Measurements from ENCODE around the gene ATP2A2. TPM values are rescaled to one million over a fixed set of nuclear protein-coding genes. Genes with fewer than 3 reads are reported as not detected.

ATP2A2 gene
- total and polyA plus RNA-seq, 2 donors (not counting 1 experiment from before 2014, with no cell fraction given) = 35.3 to 68.2 TPM

DNA sequence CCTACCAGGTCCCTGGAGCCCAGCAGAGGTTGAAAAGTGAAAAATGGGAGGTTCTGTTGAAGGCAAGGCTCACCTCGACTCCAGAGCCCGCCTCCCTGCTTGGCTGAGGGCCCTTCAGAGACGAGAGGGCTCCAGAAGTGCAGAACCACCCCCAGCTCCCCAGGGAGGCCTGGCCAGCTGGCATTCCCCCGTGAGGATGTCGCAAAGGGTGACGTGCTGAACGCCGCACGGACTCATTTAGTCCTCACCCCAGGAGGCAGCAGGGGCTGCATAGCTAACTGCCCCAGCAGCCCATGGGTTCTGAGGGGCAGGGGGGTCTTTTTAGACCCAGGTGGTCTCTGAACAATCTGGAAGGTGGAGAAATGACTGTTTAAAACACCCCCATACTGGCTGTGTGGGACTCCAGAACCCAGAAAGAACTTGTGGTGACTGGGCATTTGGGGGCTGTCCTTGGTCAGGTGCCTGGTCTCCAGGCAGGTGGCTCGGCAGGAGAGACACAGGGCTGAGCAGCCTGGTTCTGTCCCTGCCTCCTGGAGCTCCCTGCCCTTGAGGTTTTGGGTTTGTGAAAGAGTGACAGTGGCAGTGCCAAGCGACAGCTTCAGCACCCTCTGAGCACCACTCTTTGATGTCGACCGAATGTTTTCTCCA lies 90.5 kb downstream of the ATP2A2 start:
- POLR2A ChIA-PET = interaction anchor here (0.6 to 0.8 kb wide), 3 partner anchors 10 to 40 kb away, joined by 3 to 7 read pairs (median 4); no protein-coding TSS in a partner anchor
- TF ChIP-seq, protein P1, sequence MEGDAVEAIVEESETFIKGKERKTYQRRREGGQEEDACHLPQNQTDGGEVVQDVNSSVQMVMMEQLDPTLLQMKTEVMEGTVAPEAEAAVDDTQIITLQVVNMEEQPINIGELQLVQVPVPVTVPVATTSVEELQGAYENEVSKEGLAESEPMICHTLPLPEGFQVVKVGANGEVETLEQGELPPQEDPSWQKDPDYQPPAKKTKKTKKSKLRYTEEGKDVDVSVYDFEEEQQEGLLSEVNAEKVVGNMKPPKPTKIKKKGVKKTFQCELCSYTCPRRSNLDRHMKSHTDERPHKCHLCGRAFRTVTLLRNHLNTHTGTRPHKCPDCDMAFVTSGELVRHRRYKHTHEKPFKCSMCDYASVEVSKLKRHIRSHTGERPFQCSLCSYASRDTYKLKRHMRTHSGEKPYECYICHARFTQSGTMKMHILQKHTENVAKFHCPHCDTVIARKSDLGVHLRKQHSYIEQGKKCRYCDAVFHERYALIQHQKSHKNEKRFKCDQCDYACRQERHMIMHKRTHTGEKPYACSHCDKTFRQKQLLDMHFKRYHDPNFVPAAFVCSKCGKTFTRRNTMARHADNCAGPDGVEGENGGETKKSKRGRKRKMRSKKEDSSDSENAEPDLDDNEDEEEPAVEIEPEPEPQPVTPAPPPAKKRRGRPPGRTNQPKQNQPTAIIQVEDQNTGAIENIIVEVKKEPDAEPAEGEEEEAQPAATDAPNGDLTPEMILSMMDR (IDR thresholded peaks at IDR 0.05) = no peak
- TF ChIP-seq EZH2 (IDR thresholded peaks at IDR 0.05; ENCODE audit: borderline replicate concordance, insufficient read depth, low read depth, low read length, poor library complexity, severe bottlenecking) = no peak
- no peak overlapping the region for H3K9ac ChIP-seq (ENCODE audit: low read length)
- no peaks in the 10 kb centered on the region for H3K9me3 ChIP-seq (ENCODE audit: control extremely low read depth in 1 of 3, control insufficient read depth in 2 of 3, insufficient read depth in 1 of 3, low read length in 2 of 3)
- ATAC-seq (ENCODE audit: low read depth) (peak; percentile 93), DNase-seq (peak; percentile 83)
- Mint-ChIP-seq H3K4me3 (peak overlapping the region; percentile 49), H3K4me1 (peaks cover 41% of the 10 kb centered on the region), H3K27me3 (no peaks in the 10 kb centered on the region), H3K9me3 (ENCODE audit: insufficient read depth) (no peaks in the 10 kb centered on the region), H3K27ac (peak overlapping the region; percentile 83)
- H3K4me3 ChIP-seq (ENCODE audit: control extremely low read depth in 1 of 5, extremely low read depth in 1 of 5, insufficient read depth in 1 of 5, low read depth in 2 of 5, low read length in 4 of 5) = no peak overlapping the region
- H3K27ac ChIP-seq (ENCODE audit: low read length in 2 of 2) = peak overlapping the region in 1 of 2 donors; percentile 58
- CTCF ChIA-PET = interaction anchor here (0.9 to 2.0 kb wide), 5 partner anchors 16 to 79 kb away, joined by 4 to 11 read pairs (median 5); partner anchors contain the start of gene ARPC3
- peak overlapping the region; percentile 48 for H3K4me2 ChIP-seq (replicated peaks; ENCODE audit: low read depth, low read length, poor library complexity, severe bottlenecking)
- peaks cover 18 to 30% of the 10 kb centered on the region in 2 donors for H3K4me1 ChIP-seq (ENCODE audit: control insufficient read depth in 2 of 2, insufficient read depth in 2 of 2, low read length in 2 of 2)
- peak overlapping the region; percentile 8 for H2AFZ ChIP-seq (ENCODE audit: insufficient read depth, low read depth, low read length, poor library complexity, severe bottlenecking)
- peaks cover 1 to 41% of the 10 kb centered on the region in 2 experiments for H3K36me3 ChIP-seq (replicated peaks in 1 of 2; ENCODE audit: control extremely low read depth in 1 of 2, control insufficient read depth in 1 of 2, extremely low read depth in 1 of 2, insufficient read depth in 2 of 2, low read length in 1 of 2)
- no peaks in the 10 kb centered on the region for H3K79me2 ChIP-seq (ENCODE audit: control insufficient read depth, insufficient read depth, low read length)
- 42% methylated on average over 9 of the region's 13 CpGs for WGBS (ENCODE audit: insufficient coverage)
- intact Hi-C loops (cut with micrococcal nuclease) = no loop called here
- H3K27me3 ChIP-seq (replicated peaks in 1 of 4; ENCODE audit: control extremely low read depth in 1 of 4, control insufficient read depth in 3 of 4, insufficient read depth in 4 of 4, low read length in 3 of 4) = no peaks in the 10 kb centered on the region
- H4K20me1 ChIP-seq (ENCODE audit: control insufficient read depth, insufficient read depth, low read length, poor library complexity, severe bottlenecking) = no peaks in the 10 kb centered on the region

DNA sequence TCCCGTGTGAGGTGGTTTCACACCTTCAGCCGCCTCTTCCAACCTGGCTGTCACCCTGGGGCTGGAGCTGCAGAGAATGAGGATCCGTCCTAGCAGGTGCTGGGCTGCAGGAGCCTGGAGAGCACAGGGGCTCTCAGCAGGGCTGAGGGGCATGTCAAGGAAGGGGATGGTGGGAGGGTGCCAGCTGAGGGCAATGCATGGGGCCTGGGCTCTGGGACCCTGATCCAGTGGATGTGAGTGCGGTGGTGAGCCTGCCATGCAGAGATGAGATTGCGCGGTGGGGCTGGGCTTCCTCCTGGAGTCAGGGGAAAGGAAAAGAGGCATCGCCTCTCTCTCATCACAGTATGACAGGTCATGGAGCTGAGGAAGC lies 91.0 kb downstream of the ATP2A2 start:
- Histone ChIP-seq H3K9me3 (ENCODE audit: control extremely low read depth in 1 of 3, control insufficient read depth in 2 of 3, insufficient read depth in 1 of 3, low read length in 2 of 3) (no peaks in the 10 kb centered on the region), H3K27ac (ENCODE audit: low read length in 2 of 2) (peak overlapping the region in 1 of 2 donors; percentile 58), H3K4me3 (ENCODE audit: control extremely low read depth in 1 of 5, extremely low read depth in 1 of 5, insufficient read depth in 1 of 5, low read depth in 2 of 5, low read length in 4 of 5) (no peak overlapping the region), H2AFZ (ENCODE audit: insufficient read depth, low read depth, low read length, poor library complexity, severe bottlenecking) (no peak overlapping the region), H4K20me1 (ENCODE audit: control insufficient read depth, insufficient read depth, low read length, poor library complexity, severe bottlenecking) (no peaks in the 10 kb centered on the region), H3K27me3 (replicated peaks in 1 of 4; ENCODE audit: control extremely low read depth in 1 of 4, control insufficient read depth in 3 of 4, insufficient read depth in 4 of 4, low read length in 3 of 4) (no peaks in the 10 kb centered on the region), H3K4me1 (ENCODE audit: control insufficient read depth in 2 of 2, insufficient read depth in 2 of 2, low read length in 2 of 2) (peaks cover 18 to 30% of the 10 kb centered on the region in 2 donors), H3K4me2 (replicated peaks; ENCODE audit: low read depth, low read length, poor library complexity, severe bottlenecking) (no peak overlapping the region), H3K36me3 (replicated peaks in 1 of 2; ENCODE audit: control extremely low read depth in 1 of 2, control insufficient read depth in 1 of 2, extremely low read depth in 1 of 2, insufficient read depth in 2 of 2, low read length in 1 of 2) (peaks cover 1 to 41% of the 10 kb centered on the region in 2 experiments), H3K9ac (ENCODE audit: low read length) (no peak overlapping the region), H3K79me2 (ENCODE audit: control insufficient read depth, insufficient read depth, low read length) (no peaks in the 10 kb centered on the region)
- no peak for ATAC-seq (ENCODE audit: low read depth)
- no peak for TF ChIP-seq EZH2 (IDR thresholded peaks at IDR 0.05; ENCODE audit: borderline replicate concordance, insufficient read depth, low read depth, low read length, poor library complexity, severe bottlenecking)
- TF ChIP-seq, protein P1 (IDR thresholded peaks at IDR 0.05) = no peak
- no peak for DNase-seq
- POLR2A ChIA-PET = no interaction called here
- H3K9me3 Mint-ChIP-seq (ENCODE audit: insufficient read depth) = no peaks in the 10 kb centered on the region
- intact Hi-C loops (cut with micrococcal nuclease) = no loop called here
- no peaks in the 10 kb centered on the region for H3K27me3 Mint-ChIP-seq
- WGBS (ENCODE audit: insufficient coverage) = 97% methylated on average over 7 of the region's 7 CpGs
- H3K4me1 Mint-ChIP-seq = peaks cover 40% of the 10 kb centered on the region
- no peak overlapping the region for H3K4me3 Mint-ChIP-seq
- peak overlapping the region; percentile 83 for H3K27ac Mint-ChIP-seq
- CTCF ChIA-PET = interaction anchor here (0.9 to 2.0 kb wide), 5 partner anchors 16 to 59 kb away, joined by 4 to 11 read pairs (median 6); no protein-coding TSS in a partner anchor

All from B cell (primary cell).